HG02759 (cell line): ENCODE data around the gene FBXO9.

Experiments used
- ATAC-seq: cut with Tn5 transposase; IDR thresholded peaks from one replicate; pipeline ENCODE4 v1.9.1; 2021; ENCODE audit warnings: mild to moderate bottlenecking, moderate library complexity; ENCODE audit not compliant: unreplicated experiment

Gene FBXO9

GRCh38 chr6:53065266-53066076, at the start of gene FBXO9:
Gene FBXO9, plus strand, starts transcription at chr6:53065404. Its CDS starts 386 bp downstream, at chr6:53065790.
- ATAC-seq: peak; percentile 55

DNA sequence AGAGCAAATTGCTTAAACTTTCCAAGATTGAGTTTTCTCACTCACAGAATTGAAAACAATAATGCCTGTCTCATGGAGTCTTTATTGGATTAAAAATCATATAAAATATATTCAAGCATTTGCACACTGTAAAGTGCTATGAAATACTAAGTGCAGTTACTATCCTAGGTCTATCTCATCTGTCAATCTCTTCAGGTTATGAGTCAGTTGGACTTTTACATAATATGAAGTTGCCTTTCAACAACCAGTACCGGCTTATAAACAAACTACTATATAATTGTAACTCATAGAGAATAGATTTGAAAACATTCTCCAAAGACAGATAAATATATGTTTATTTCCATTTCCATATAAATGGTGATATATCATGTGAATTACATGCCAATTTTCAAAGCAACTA, 49.7 kb upstream of the FBXO9 start:
- ATAC-seq: no peak

GRCh38 chr6:53018446-53018845, 46.8 kb upstream of the FBXO9 start:
- no peak for ATAC-seq

DNA sequence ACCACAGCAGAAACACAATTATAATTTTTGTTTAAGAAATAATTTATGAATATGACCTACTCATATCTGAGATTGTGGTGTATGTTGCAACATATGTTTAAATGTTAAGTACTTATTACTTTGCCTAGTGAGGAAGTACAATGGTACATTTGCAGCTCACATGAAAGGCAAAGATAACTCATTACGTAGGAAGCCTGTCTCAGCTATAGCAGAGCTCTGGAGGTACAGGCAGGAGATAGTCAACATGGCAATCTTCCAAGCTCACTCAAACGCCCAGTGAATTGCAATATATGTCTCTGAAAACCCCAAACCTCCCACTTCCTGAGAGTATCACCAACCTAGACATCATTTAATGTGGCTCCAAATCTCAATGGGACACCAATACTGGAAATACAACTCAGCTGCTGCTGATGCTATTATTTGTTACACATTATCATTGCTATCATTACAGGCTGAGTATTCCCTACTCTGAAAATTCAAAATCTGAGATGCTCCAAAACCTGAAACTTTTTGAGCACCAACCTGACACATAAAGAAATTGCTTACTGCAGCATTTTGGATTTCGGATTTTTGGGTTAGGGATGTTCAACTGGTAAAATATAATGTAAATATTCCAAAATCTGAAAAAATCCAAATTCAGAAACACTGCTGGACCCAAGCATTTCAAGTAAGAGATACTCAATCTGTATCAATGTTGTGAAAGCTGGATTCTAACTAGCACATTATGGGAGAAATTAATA, 45.0 kb upstream of the FBXO9 start:
- ATAC-seq: no peak

- no peak for ATAC-seq
Observed at GRCh38 chr6:53023323-53023722, 41.9 kb upstream of the FBXO9 start.

GRCh38 chr6:53026526-53026925, 38.7 kb upstream of the FBXO9 start:
- ATAC-seq: no peak

- no peak for ATAC-seq
Observed at GRCh38 chr6:53027131-53027718, 38.0 kb upstream of the FBXO9 start.

DNA sequence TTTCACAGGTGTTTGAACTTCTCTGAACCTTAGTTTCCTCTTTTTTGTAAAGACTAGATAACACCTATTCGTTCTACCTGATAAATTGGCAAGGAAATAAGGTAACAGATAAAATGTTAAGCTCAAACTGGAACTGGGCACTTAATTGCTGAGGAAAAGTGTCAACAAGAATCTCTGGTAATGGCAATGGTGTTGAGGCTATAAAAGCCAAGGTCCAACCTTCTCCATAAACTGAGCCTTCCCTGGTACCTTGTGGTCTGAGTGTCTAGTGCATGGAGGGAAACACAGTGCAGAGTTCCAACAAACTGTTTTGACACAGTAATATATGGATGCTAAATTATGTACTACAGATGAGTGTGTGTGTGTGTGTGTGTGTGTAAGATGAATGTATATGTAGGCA, 36.7 kb upstream of the FBXO9 start:
- no peak for ATAC-seq

GRCh38 chr6:53029257-53029656, 35.9 kb upstream of the FBXO9 start:
- ATAC-seq: no peak

GRCh38 chr6:53029761-53030160, 35.4 kb upstream of the FBXO9 start:
- no peak for ATAC-seq

DNA sequence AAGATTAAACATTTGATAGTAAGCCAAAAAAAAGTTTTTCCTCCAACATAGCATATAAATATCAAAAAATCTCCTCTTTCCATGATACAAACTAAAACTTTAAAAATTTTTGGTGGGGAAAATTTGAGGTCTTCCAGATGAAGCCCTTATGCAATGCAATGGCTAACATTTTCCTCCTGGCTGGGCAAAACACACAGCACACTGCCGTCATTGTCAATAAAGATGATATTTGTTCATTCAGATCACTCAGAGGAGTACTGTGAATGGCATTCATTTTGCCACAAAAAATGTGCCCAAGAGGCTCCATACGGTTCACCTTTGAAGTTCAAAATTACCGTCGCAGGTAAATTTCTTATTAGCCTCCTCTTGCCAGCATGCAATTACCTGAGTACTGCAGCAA, 33.9 kb upstream of the FBXO9 start:
- no peak for ATAC-seq

DNA sequence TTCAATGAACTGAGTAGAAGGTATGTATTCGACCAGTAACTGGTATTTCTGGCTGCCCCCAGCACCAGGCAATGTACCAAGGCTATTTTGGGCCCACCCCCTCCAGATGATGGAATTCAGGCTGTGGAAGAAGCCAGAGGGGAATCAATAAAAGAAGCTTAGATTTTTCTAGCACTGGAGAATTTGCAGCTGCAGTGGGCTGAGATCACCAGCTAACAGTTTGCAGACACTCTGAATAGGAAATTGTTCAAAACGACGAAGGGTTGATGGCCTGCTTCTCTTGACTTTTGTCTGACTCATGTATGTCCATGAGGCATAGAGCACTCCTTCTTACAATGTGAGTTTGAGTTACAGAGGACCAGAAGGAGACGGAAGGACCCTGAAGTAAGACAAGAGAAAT, 32.4 kb upstream of the FBXO9 start:
- ATAC-seq: no peak

DNA sequence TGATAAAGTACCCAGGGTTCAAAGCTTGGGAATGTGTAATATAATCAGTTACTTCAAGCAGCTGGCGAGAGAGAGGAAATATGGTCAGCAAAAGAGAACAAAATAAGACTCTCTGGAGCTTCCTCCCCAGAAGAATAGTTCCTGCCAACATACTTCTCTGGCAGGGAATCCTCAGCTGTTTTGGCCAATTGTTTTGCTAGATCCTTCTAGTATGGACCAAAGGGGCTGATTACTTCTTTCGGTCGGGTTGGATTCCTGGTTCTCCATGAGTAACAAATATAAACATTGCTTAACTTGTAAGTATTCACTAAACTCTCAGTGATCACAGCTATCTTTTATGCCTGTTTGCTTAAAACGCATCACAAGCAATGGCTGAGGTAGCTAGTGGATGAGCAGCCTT, 31.4 kb upstream of the FBXO9 start:
- no peak for ATAC-seq

GRCh38 chr6:53035549-53036213, 29.5 kb upstream of the FBXO9 start:
- ATAC-seq: no peak

DNA sequence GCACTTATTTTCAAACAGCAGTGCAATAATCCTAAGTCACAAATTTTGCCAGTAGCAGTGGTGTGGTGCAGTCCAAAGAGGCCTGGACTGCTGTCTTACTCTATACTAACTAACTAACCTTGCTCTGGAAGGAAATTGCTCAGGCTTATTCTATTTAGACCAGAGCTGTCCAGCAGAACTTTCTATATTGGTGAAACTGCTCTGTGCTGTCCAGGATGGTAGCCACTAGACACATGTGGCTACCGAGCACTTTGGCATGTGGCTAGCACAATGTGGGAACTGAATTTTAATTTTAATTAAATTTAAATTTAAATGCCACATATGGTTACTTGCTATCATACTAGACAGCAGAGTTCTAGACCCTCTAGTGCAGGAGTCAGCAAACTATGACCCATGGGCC, 27.1 kb upstream of the FBXO9 start:
- ATAC-seq: no peak

DNA sequence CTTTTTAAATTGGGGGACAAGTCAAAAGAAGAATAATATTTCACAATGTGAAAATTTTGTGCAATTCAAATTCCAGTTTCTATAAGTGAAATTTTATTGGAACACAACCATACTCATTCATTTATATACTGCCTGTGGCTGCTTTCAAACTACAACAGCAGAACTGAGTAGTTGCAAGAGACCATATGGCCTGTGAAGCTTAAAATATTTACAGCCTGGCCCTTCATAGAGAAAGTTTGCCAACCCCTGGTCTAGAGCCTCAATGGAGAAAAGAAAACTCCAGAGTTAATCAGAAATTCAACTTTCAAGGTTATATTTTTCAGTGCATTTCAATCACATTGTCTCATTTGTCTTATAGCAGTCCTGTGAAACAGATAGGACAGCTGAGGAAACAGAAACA, 26.6 kb upstream of the FBXO9 start:
- ATAC-seq: no peak

GRCh38 chr6:53041356-53041755, 23.8 kb upstream of the FBXO9 start:
- no peak for ATAC-seq

DNA sequence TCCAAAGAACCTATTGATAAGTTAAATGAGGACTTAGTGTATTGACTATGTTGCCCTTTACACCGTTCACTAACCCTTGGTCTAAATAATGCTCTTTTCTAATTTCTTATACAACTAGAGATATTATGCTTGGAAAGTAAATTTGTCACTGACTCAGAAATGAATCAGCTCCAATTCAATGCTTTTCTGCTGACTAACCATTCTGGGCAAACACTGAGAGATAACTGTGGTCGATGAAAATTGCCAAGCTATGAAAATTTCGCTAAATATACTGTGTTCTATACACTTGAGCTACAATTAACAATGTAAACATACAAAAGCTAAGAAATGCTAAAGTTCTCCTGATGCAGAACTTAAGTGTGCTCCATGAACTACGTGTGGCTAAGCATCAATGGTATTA, 23.1 kb upstream of the FBXO9 start:
- no peak for ATAC-seq

- no peak for ATAC-seq
Observed at GRCh38 chr6:53043581-53043980, 21.6 kb upstream of the FBXO9 start.

- ATAC-seq: no peak
Observed at GRCh38 chr6:53044071-53044470, 21.1 kb upstream of the FBXO9 start.

DNA sequence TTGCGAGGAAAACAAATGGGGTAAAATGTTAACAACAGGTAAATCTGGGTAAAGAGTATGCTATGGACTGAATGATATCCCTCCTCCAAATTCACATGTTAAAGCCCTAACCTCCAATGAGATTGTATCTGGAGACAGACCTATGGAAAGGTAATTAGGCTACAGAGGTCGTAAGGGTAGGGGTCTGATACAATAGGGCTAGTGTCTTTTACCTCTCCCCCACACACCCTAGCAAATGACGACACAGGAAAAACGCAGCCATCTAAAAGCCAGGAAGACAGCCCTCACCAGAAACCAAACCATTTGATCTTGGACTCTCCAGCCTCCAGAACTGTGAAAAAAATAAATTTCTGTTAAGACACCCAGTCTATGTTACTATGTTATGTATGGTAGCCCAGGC, 20.6 kb upstream of the FBXO9 start:
- no peak for ATAC-seq
